ENCODE measurements around the gene MT1E.
"Not testable (repeated sequence)": the region's sequence is repeated elsewhere in the genome, so short reads cannot be mapped to it uniquely, and the experiment has no call there.

Gene MT1E

GRCh38 chr16:56625140-56625942 lies at the start of gene MT1E:
Gene MT1E, plus strand, starts transcription at chr16:56625781. Its CDS starts 71 bp downstream, at chr16:56625852.
- peaks cover 21% of the 10 kb centered on the region for H3K27me3 Mint-ChIP-seq
- ATAC-seq = peak; percentile 88
- H3K4me1 Mint-ChIP-seq = peaks cover 20% of the 10 kb centered on the region
- H3K36me3 Mint-ChIP-seq (ENCODE audit: low read depth) = no peaks in the 10 kb centered on the region
- peak within 1 kb of the TSS; percentile 76 for H3K27ac Mint-ChIP-seq
- peak; percentile 44 for DNase-seq
- H3K9me3 Mint-ChIP-seq = no peaks in the 10 kb centered on the region
- peak within 1 kb of the TSS; percentile 82 for H3K4me3 Mint-ChIP-seq

GRCh38 chr16:56576585-56577299 lies 48.8 kb upstream of the MT1E start:
- Mint-ChIP-seq H3K27me3 (no peaks in the 10 kb centered on the region), H3K36me3 (ENCODE audit: low read depth) (no peaks in the 10 kb centered on the region), H3K27ac (no peak overlapping the region), H3K9me3 (no peaks in the 10 kb centered on the region), H3K4me1 (peaks cover 3% of the 10 kb centered on the region), H3K4me3 (no peak overlapping the region)
- ATAC-seq (peak; percentile 99), DNase-seq (peak; percentile 92)

- Mint-ChIP-seq H3K27me3 (no peaks in the 10 kb centered on the region), H3K4me1 (peaks cover 3% of the 10 kb centered on the region), H3K4me3 (no peak overlapping the region), H3K36me3 (ENCODE audit: low read depth) (no peaks in the 10 kb centered on the region), H3K9me3 (no peaks in the 10 kb centered on the region), H3K27ac (no peak overlapping the region)
- DNase-seq (no peak), ATAC-seq (no peak)
These were observed 48.3 kb upstream of the MT1E start for GRCh38 chr16:56577300-56577625.

GRCh38 chr16:56580391-56581048 lies 45.1 kb upstream of the MT1E start:
- Mint-ChIP-seq H3K4me1 (peaks cover 3% of the 10 kb centered on the region), H3K9me3 (no peaks in the 10 kb centered on the region), H3K36me3 (ENCODE audit: low read depth) (no peaks in the 10 kb centered on the region), H3K27ac (no peak overlapping the region), H3K27me3 (no peaks in the 10 kb centered on the region), H3K4me3 (no peak overlapping the region)
- DNase-seq = no peak
- no peak for ATAC-seq

GRCh38 chr16:56582911-56583310 lies 42.7 kb upstream of the MT1E start:
- H3K9me3 Mint-ChIP-seq; DNase-seq; H3K27ac Mint-ChIP-seq; H3K4me3 Mint-ChIP-seq; ATAC-seq; H3K27me3 Mint-ChIP-seq; H3K4me1 Mint-ChIP-seq; H3K36me3 Mint-ChIP-seq (ENCODE audit: low read depth): not testable (repeated sequence)

- peaks cover 7% of the 10 kb centered on the region for H3K27me3 Mint-ChIP-seq
- no peak overlapping the region for H3K4me3 Mint-ChIP-seq
- ATAC-seq (no peak), DNase-seq (no peak)
- no peaks in the 10 kb centered on the region for H3K9me3 Mint-ChIP-seq
- no peaks in the 10 kb centered on the region for H3K4me1 Mint-ChIP-seq
- no peak overlapping the region for H3K27ac Mint-ChIP-seq
- no peaks in the 10 kb centered on the region for H3K36me3 Mint-ChIP-seq (ENCODE audit: low read depth)
These were observed 42.0 kb upstream of the MT1E start for GRCh38 chr16:56583351-56584168.

- no peaks in the 10 kb centered on the region for H3K36me3 Mint-ChIP-seq (ENCODE audit: low read depth)
- H3K4me3 Mint-ChIP-seq = no peak overlapping the region
- H3K27me3 Mint-ChIP-seq = peaks cover 11% of the 10 kb centered on the region
- DNase-seq (no peak), ATAC-seq (no peak)
- H3K4me1 Mint-ChIP-seq = peaks cover 3% of the 10 kb centered on the region
- no peaks in the 10 kb centered on the region for H3K9me3 Mint-ChIP-seq
- no peak overlapping the region for H3K27ac Mint-ChIP-seq
These were observed 41.3 kb upstream of the MT1E start for GRCh38 chr16:56584276-56584675.

- Mint-ChIP-seq H3K9me3 (no peaks in the 10 kb centered on the region), H3K4me3 (peak overlapping the region; percentile 76), H3K36me3 (ENCODE audit: low read depth) (no peaks in the 10 kb centered on the region), H3K4me1 (peaks cover 11% of the 10 kb centered on the region), H3K27me3 (peaks cover 22% of the 10 kb centered on the region), H3K27ac (no peak overlapping the region)
- ATAC-seq (no peak), DNase-seq (no peak)
These were observed 36.8 kb upstream of the MT1E start for GRCh38 chr16:56588781-56589140.

- ATAC-seq (peak; percentile 56), DNase-seq (peak; percentile 55)
- Mint-ChIP-seq H3K27ac (no peak within 1 kb of the TSS), H3K27me3 (peaks cover 22% of the 10 kb centered on the region), H3K36me3 (ENCODE audit: low read depth) (no peaks in the 10 kb centered on the region), H3K9me3 (no peaks in the 10 kb centered on the region), H3K4me3 (peak within 1 kb of the TSS; percentile 76), H3K4me1 (peaks cover 11% of the 10 kb centered on the region)
These were observed 36.2 kb upstream of the MT1E start, which contains the start of gene MT3 for GRCh38 chr16:56589141-56590039. Gene MT3, plus strand, starts transcription at chr16:56589528. Its CDS starts 63 bp downstream, at chr16:56589591.

GRCh38 chr16:56591377-56592060 lies 34.1 kb upstream of the MT1E start:
- Mint-ChIP-seq H3K4me3 (no peak overlapping the region), H3K36me3 (ENCODE audit: low read depth) (no peaks in the 10 kb centered on the region), H3K27ac (no peak overlapping the region), H3K27me3 (peaks cover 19% of the 10 kb centered on the region), H3K9me3 (no peaks in the 10 kb centered on the region), H3K4me1 (peaks cover 11% of the 10 kb centered on the region)
- DNase-seq (no peak), ATAC-seq (no peak)

GRCh38 chr16:56593573-56594291 lies 31.8 kb upstream of the MT1E start:
- no peak for ATAC-seq
- Mint-ChIP-seq H3K4me1 (peaks cover 16% of the 10 kb centered on the region), H3K27ac (no peak overlapping the region), H3K9me3 (no peaks in the 10 kb centered on the region), H3K4me3 (no peak overlapping the region), H3K36me3 (ENCODE audit: low read depth) (no peaks in the 10 kb centered on the region), H3K27me3 (peaks cover 15% of the 10 kb centered on the region)
- DNase-seq = no peak

GRCh38 chr16:56594292-56594619 lies 31.3 kb upstream of the MT1E start:
- H3K36me3 Mint-ChIP-seq (ENCODE audit: low read depth) = no peaks in the 10 kb centered on the region
- no peak overlapping the region for H3K27ac Mint-ChIP-seq
- DNase-seq = no peak
- H3K4me1 Mint-ChIP-seq = peaks cover 14% of the 10 kb centered on the region
- ATAC-seq = no peak
- H3K9me3 Mint-ChIP-seq = no peaks in the 10 kb centered on the region
- peaks cover 13% of the 10 kb centered on the region for H3K27me3 Mint-ChIP-seq
- no peak overlapping the region for H3K4me3 Mint-ChIP-seq
